K562 (cell line): ENCODE results near the gene GAPDHS.

Source experiments
- BMI1 ChIP-seq: fragments of 150-350 bp; IDR thresholded peaks from 2 replicates; pipeline ENCODE4 v1.6.1; 2014; ENCODE audit warnings: low read length
- EZH2 ChIP-seq: IDR thresholded peaks from 2 replicates; pipeline ENCODE4 v1.6.1; 2012; ENCODE audit warnings: low read depth, mild to moderate bottlenecking, inconsistent platforms, low read length, borderline replicate concordance
- FOXM1 ChIP-seq, 2 experiments: fragments of 450-650 bp in 1 of 2; sonication (generic) in 1 of 2; formaldehyde crosslinking in 1 of 2; IDR thresholded peaks; 2 replicates each; pipeline versions ENCODE4 v1.6.1 to v1.9.0; 2017 to 2022; ENCODE audit warnings: low read depth in 2 of 2, mild to moderate bottlenecking in 2 of 2, missing genetic modification reagents in 1 of 2, moderate library complexity in 1 of 2
- SNAPC5 ChIP-seq: fragments of 250-450 bp; sonication (Bioruptor Pico); IDR thresholded peaks from 2 replicates; pipeline ENCODE4 v1.8.0; 2021; ENCODE audit warnings: moderate library complexity, mild to moderate bottlenecking, inconsistent platforms
- TARDBP ChIP-seq: fragments of 450-650 bp; IDR thresholded peaks from 2 replicates; pipeline ENCODE4 v1.6.1; 2016
- TF ChIP-seq, protein P1 (sequence below), 3 experiments: IDR thresholded peaks in 2 of 3; conservative IDR thresholded peaks in 1 of 3; 2 replicates each; pipeline ENCODE4 v1.5.1; 2011 to 2012; ENCODE audit warnings: low read length in 3 of 3, mild to moderate bottlenecking in 3 of 3, control low read depth in 2 of 3, improper control_type of control experiment in 1 of 3, inconsistent platforms in 1 of 3, low read depth in 1 of 3, mixed read lengths in 1 of 3, moderate library complexity in 1 of 3; ENCODE audit not compliant: insufficient read depth in 2 of 3
- TF ChIP-seq, protein P2 (sequence below), 3 experiments: fragments of 200-800 bp in 1 of 3; sonication (Bioruptor generic) in 1 of 3; sonication (generic) in 1 of 3; formaldehyde crosslinking in 1 of 3; IDR thresholded peaks; 2 replicates each; pipeline versions ENCODE4 v1.6.1 to v1.8.0; 2016 to 2022; ENCODE audit warnings: mild to moderate bottlenecking in 2 of 3, missing compliant biosample characterization in 2 of 3, missing genetic modification characterization in 2 of 3, missing genetic modification reagents in 1 of 3
- TF ChIP-seq, protein P3 (sequence below): fragments of 200-800 bp; sonication (Bioruptor generic); IDR thresholded peaks from 2 replicates; pipeline ENCODE4 v1.6.1; 2016; ENCODE audit warnings: missing genetic modification characterization, missing compliant biosample characterization
- TF ChIP-seq, protein P4 (sequence below): sonication (generic); formaldehyde crosslinking; IDR thresholded peaks from 2 replicates; pipeline ENCODE4 v1.8.0; 2022; ENCODE audit warnings: mild to moderate bottlenecking, missing genetic modification reagents

GRCh38 chr19:35560271-35560670 is 27.0 kb downstream of the GAPDHS start:
- TF ChIP-seq, protein P1, sequence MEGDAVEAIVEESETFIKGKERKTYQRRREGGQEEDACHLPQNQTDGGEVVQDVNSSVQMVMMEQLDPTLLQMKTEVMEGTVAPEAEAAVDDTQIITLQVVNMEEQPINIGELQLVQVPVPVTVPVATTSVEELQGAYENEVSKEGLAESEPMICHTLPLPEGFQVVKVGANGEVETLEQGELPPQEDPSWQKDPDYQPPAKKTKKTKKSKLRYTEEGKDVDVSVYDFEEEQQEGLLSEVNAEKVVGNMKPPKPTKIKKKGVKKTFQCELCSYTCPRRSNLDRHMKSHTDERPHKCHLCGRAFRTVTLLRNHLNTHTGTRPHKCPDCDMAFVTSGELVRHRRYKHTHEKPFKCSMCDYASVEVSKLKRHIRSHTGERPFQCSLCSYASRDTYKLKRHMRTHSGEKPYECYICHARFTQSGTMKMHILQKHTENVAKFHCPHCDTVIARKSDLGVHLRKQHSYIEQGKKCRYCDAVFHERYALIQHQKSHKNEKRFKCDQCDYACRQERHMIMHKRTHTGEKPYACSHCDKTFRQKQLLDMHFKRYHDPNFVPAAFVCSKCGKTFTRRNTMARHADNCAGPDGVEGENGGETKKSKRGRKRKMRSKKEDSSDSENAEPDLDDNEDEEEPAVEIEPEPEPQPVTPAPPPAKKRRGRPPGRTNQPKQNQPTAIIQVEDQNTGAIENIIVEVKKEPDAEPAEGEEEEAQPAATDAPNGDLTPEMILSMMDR (IDR thresholded peaks at IDR 0.05 in 2 of 3, conservative IDR thresholded peaks at IDR 0.05 in 1 of 3; ENCODE audit: insufficient read depth in 2 of 3, low read depth in 1 of 3, low read length in 3 of 3): no peak
- no peak for TF ChIP-seq TARDBP
- no peak for TF ChIP-seq EZH2
- TF ChIP-seq BMI1: no peak
- no peak for TF ChIP-seq FOXM1 (IDR thresholded peaks at IDR 0.05; ENCODE audit: low read depth)
- TF ChIP-seq FOXM1 (CRISPR knock-in tag; IDR thresholded peaks at IDR 0.05; ENCODE audit: low read depth): no peak
- TF ChIP-seq, protein P2, sequence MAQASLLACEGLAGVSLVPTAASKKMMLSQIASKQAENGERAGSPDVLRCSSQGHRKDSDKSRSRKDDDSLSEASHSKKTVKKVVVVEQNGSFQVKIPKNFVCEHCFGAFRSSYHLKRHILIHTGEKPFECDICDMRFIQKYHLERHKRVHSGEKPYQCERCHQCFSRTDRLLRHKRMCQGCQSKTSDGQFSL (CRISPR knock-in tag; IDR thresholded peaks at IDR 0.05): no peak
- TF ChIP-seq, protein P2 (tag; IDR thresholded peaks at IDR 0.05): no peak
- no peak for TF ChIP-seq SNAPC5 (CRISPR knock-in tag)
- TF ChIP-seq, protein P3, sequence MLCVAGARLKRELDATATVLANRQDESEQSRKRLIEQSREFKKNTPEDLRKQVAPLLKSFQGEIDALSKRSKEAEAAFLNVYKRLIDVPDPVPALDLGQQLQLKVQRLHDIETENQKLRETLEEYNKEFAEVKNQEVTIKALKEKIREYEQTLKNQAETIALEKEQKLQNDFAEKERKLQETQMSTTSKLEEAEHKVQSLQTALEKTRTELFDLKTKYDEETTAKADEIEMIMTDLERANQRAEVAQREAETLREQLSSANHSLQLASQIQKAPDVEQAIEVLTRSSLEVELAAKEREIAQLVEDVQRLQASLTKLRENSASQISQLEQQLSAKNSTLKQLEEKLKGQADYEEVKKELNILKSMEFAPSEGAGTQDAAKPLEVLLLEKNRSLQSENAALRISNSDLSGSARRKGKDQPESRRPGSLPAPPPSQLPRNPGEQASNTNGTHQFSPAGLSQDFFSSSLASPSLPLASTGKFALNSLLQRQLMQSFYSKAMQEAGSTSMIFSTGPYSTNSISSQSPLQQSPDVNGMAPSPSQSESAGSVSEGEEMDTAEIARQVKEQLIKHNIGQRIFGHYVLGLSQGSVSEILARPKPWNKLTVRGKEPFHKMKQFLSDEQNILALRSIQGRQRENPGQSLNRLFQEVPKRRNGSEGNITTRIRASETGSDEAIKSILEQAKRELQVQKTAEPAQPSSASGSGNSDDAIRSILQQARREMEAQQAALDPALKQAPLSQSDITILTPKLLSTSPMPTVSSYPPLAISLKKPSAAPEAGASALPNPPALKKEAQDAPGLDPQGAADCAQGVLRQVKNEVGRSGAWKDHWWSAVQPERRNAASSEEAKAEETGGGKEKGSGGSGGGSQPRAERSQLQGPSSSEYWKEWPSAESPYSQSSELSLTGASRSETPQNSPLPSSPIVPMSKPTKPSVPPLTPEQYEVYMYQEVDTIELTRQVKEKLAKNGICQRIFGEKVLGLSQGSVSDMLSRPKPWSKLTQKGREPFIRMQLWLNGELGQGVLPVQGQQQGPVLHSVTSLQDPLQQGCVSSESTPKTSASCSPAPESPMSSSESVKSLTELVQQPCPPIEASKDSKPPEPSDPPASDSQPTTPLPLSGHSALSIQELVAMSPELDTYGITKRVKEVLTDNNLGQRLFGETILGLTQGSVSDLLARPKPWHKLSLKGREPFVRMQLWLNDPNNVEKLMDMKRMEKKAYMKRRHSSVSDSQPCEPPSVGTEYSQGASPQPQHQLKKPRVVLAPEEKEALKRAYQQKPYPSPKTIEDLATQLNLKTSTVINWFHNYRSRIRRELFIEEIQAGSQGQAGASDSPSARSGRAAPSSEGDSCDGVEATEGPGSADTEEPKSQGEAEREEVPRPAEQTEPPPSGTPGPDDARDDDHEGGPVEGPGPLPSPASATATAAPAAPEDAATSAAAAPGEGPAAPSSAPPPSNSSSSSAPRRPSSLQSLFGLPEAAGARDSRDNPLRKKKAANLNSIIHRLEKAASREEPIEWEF (CRISPR knock-in tag): no peak
- TF ChIP-seq, protein P4, sequence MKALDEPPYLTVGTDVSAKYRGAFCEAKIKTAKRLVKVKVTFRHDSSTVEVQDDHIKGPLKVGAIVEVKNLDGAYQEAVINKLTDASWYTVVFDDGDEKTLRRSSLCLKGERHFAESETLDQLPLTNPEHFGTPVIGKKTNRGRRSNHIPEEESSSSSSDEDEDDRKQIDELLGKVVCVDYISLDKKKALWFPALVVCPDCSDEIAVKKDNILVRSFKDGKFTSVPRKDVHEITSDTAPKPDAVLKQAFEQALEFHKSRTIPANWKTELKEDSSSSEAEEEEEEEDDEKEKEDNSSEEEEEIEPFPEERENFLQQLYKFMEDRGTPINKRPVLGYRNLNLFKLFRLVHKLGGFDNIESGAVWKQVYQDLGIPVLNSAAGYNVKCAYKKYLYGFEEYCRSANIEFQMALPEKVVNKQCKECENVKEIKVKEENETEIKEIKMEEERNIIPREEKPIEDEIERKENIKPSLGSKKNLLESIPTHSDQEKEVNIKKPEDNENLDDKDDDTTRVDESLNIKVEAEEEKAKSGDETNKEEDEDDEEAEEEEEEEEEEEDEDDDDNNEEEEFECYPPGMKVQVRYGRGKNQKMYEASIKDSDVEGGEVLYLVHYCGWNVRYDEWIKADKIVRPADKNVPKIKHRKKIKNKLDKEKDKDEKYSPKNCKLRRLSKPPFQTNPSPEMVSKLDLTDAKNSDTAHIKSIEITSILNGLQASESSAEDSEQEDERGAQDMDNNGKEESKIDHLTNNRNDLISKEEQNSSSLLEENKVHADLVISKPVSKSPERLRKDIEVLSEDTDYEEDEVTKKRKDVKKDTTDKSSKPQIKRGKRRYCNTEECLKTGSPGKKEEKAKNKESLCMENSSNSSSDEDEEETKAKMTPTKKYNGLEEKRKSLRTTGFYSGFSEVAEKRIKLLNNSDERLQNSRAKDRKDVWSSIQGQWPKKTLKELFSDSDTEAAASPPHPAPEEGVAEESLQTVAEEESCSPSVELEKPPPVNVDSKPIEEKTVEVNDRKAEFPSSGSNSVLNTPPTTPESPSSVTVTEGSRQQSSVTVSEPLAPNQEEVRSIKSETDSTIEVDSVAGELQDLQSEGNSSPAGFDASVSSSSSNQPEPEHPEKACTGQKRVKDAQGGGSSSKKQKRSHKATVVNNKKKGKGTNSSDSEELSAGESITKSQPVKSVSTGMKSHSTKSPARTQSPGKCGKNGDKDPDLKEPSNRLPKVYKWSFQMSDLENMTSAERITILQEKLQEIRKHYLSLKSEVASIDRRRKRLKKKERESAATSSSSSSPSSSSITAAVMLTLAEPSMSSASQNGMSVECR (CRISPR knock-in tag): no peak
